GM18511 (cell line): ENCODE measurements around the gene CREB3L2.
"Not testable (repeated sequence)": the region's sequence is repeated elsewhere in the genome, so short reads cannot be mapped to it uniquely, and the experiment has no call there.

ENCODE experiments used
- ATAC-seq: cut with Tn5 transposase; IDR thresholded peaks from one replicate; pipeline ENCODE4 v1.9.1; 2021; ENCODE audit warnings: mild to moderate bottlenecking, moderate library complexity; ENCODE audit not compliant: unreplicated experiment

The CREB3L2 gene

DNA sequence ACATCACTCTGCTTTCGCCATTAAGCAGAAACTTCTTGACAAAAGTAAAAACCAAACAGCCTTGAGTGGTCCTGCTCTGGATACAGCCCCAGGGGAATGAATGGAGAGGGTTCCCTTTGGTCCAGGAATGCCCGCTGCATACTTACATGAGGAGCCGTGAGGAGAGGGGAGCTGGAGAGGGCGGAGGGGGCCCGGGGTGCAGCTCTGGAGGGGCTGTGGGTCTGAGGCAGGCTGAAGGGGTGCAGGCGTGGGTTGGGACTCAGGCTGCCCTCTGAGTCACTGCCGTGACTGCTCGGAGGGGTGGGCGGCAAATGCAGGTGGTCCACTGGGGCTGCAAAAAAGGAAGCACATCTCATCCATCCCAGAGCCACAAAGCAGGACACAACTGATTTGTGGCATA lies 93.8 kb downstream of the CREB3L2 start:
- no peak for ATAC-seq

- ATAC-seq: not testable (repeated sequence)
Measured at GRCh38 chr7:137906636-137907035, 95.2 kb downstream of the CREB3L2 start.

DNA sequence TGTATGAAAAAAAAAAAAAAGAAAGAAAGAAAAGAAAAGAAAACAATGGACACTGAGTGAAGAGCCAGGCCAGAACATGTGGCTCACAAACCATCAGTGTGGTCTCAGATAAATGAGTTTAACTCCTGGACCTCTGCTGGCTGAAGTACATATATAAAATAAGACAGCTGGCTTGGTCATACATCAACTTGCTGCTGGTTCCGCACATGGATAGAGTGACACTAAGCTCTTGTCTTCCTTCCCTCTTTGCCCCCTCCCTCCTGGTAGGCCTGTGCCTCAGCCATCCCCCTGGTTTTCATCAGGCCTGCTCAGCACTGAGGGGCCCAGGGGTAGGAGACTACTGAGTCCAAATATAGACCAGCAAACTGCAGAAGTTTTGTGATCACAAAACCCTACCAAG lies 97.1 kb downstream of the CREB3L2 start:
- no peak for ATAC-seq

DNA sequence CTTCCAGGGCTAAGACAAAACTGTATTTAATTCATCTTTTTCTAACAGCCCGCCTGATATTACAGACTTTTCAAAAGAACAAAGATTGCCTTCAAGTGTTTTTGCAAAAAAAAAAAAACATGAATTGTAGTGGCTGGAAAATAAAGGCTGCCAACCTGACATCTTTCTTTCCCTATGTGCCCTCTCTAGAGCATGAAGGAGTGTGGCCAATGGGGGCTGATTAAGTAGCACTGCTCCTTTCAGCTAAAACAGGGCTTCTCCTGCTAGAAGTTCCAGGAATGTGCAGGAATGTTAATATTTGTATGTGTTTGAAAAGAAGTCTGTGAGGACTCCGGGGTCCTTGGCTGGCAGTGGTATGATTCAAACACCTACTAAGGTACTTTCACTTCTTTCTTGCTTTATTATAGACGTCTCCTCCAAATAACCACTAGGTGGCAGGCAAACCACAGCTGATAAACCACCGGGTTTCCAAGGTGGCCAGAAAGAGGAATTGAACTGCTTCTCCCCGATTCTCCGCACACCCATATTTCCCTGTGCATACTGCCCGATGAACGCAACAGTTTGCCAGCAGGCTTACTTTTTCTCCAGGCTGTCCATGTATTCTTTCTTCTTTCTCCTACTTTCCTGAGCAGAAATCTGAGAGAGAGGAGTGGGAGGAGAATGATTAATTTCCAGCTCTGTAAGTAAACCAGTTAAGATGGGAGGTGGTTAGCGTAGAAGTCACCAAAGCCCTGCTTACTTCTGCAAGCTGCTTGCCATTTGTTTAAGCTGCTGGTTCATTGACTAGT lies 98.3 kb downstream of the CREB3L2 start:
- ATAC-seq: peak; percentile 71

DNA sequence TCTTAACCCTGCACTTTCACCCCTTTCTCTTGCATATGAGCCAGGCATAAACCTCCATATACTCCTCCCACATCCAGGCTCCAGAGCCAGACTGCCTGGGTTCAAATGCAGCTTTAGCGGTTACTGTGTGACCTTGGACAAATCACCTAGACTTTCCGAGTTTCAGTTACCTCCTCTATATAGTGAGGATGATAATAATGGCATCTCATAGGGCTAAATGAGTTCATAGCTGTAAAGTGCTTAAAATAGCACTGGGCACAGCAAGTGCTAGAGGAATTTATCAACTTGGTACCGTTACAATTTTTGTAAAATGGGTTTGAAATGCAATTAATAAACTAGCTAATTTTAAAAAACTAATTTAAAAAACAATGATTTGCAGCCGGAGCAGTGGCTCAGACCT lies 101.7 kb downstream of the CREB3L2 start:
- no peak for ATAC-seq

DNA sequence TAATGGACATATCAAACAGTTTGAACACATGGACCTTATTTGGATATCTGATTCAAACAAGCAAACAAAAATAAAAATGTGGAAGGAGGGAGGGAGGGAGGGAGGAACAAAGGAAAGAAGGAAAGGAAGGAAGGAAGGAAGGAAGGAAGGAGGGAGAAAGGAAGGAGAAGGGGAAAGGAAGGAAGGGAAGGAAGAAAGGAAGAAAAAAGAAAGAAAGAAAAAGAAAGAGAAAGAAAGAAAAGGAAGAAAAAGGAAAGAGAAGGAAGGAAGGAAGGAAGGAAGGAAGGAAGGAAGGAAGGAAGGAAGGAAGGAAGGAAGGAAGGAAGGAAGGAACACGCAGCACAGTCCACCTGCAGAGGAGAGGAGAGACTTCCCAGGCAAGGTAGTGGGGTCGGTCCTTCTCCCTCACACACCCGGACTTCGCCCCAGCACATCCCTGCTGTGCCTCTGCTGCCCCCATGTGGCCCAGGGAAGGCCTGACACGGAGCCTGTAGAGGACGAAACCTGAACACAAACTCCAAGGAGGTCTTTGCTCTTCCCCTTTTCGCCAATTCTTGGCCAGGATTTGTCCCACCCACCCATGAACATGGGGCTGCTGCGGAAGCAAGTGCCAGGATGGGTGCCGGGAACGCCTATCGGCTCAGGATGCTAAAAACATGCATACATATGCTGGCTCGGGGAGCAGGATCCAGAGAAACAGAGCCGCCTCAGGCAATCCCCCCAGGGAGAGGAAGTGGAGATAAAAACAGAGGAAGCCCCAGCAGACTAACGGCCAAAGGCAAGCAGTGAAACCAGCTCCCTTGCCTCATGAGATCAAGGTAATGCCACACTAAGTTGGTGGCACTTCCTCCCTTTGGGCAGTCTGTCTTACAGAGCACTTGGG lies 102.8 kb downstream of the CREB3L2 start:
- peak; percentile 70 for ATAC-seq

- ATAC-seq: peak; percentile 80
Measured at GRCh38 chr7:137895301-137896221, 106.3 kb downstream of the CREB3L2 start.

- no peak for ATAC-seq
Measured at GRCh38 chr7:137893143-137893742, 108.6 kb downstream of the CREB3L2 start.

DNA sequence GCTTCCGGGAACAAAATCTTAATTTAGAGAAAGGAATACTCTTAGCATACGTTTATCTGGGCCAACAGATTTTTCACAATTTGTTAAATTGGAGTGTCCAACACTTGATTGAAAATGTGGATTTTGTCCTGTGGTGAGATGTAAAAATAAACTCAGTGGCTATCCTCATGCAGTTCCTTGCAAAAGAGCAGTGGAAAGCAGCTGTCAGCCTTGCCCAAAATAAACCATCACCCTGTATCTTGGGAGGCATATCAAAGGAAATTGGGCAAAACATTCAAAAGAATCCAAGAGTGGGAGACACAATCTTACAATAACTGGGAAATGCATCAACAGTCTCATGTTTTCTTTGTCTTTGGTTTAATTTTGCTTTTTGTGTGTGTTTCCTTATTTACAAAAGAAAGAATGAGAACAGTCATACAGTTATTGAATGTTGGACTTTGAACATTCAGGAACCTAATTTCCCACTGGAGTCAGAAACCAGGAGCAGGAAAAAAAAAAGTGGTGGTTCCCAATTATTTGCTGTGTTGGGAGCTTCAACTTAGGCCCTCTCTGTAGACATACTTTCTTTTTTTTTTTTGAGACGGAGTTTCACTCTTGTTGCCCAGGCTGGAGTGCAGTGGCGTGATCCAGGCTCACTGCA lies 110.8 kb downstream of the CREB3L2 start:
- ATAC-seq: no peak

- ATAC-seq: no peak
Measured at GRCh38 chr7:137890449-137890921, 111.4 kb downstream of the CREB3L2 start.

- ATAC-seq: no peak
Measured at GRCh38 chr7:137888241-137888640, 113.6 kb downstream of the CREB3L2 start.

DNA sequence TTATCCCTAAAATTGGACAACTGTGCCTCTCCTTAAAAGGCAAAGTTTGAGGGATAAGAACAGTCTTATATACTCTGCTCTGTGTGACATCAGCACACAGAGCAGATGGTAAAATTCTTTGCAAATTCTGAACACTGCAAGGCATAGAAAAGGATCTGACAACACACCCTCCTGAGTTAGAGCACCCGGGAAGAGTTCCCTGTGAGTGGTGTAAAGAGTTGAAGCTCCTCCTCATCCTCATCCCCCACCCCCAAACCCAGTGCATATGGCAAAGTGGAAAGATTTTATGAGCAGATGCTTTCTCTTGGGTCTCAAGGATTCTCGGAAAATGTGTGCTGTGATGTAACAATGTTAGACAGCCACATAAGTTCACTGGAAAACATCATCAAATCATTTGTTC lies 115.1 kb downstream of the CREB3L2 start:
- no peak for ATAC-seq

GRCh38 chr7:137886281-137886680 lies 115.6 kb downstream of the CREB3L2 start:
- ATAC-seq: no peak

- no peak for ATAC-seq
Measured at GRCh38 chr7:137885678-137886077, 116.2 kb downstream of the CREB3L2 start.

DNA sequence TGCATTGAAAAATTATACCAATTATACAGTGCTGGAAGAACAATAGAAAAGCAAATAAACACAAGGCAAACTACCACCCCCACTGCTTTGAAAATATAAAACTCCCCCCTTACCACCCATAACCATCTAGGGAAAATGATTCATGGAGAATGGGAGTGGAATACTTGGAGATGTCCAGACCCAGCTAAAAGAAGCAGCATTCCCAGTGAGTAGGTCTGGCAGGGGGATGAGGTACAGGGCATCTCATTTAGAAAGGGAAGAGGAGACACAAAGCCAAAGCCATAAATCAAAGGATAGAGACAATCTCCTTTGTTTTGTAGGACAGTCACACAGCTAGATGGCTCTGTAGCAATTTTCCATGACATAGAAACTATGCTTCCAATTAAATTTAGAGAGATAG lies 119.1 kb downstream of the CREB3L2 start:
- no peak for ATAC-seq

GRCh38 chr7:137882261-137882668 lies 119.6 kb downstream of the CREB3L2 start:
- ATAC-seq: peak; percentile 96

- ATAC-seq: peak; percentile 30
Measured at GRCh38 chr7:137881607-137882260, 120.2 kb downstream of the CREB3L2 start.

GRCh38 chr7:137880432-137880831 lies 121.5 kb downstream of the CREB3L2 start:
- ATAC-seq: no peak
